H1 (cell line): ENCODE data around the gene RNF151. TPM values are rescaled to one million over a fixed set of nuclear protein-coding genes. Genes with fewer than 3 reads are reported as not detected.
"Not testable (repeated sequence)": the region's sequence is repeated elsewhere in the genome, so short reads cannot be mapped to it uniquely, and the experiment has no call there.

Experiments
- CTCF ChIA-PET: fragments of 300-600 bp; sonication (Branson Sonifier 250); formaldehyde crosslinking; loops from one replicate; lab custom pipeline; 2021; ENCODE audit not compliant: partially characterized antibody; lab: Charles Lee
- POLR2A ChIA-PET: fragments of 300-600 bp; sonication (Branson Sonifier 250); formaldehyde crosslinking; loops from one replicate; lab custom pipeline; 2021; ENCODE audit warnings: inconsistent platforms; ENCODE audit not compliant: partially characterized antibody; lab: Charles Lee
- DNase-seq, 2 experiments: peaks; one replicate each; pipeline versions ENCODE4 v3.0.0 to v3.0.0-alpha.2; 2010 to 2022; ENCODE audit warnings: low spot score in 2 of 2, low read depth in 1 of 2, mixed read lengths in 1 of 2
- FAIRE-seq: peaks from 2 replicates; lab custom pipeline; 2011; peaks lifted over from hg19 to GRCh38; lab: Jason Lieb, UNC
- H2AFZ ChIP-seq: 2 replicates; pipeline ENCODE4 v1.8.1; 2012; ENCODE audit warnings: low read length, inconsistent platforms
- H2AK5ac ChIP-seq: 2 replicates; pipeline ENCODE4 v1.6.1; 2013; ENCODE audit warnings: low read depth, low read length
- H2BK120ac ChIP-seq: replicated peaks from 2 replicates; pipeline ENCODE3; 2013; ENCODE audit warnings: low read depth, low read length, inconsistent platforms
- H2BK12ac ChIP-seq: 2 replicates; pipeline ENCODE4 v1.6.1; 2013; ENCODE audit warnings: low read depth, low read length
- H2BK15ac ChIP-seq: 2 replicates; pipeline ENCODE4 v1.6.1; 2013; ENCODE audit warnings: low read length
- H2BK20ac ChIP-seq: 2 replicates; pipeline ENCODE4 v1.6.1; 2013; ENCODE audit warnings: low read length
- H2BK5ac ChIP-seq: 2 replicates; pipeline ENCODE4 v1.6.1; 2013; ENCODE audit warnings: low read depth, low read length
- H3K14ac ChIP-seq: 2 replicates; pipeline ENCODE4 v1.6.1; 2013; ENCODE audit warnings: inconsistent platforms; ENCODE audit not compliant: insufficient read length
- H3K18ac ChIP-seq: 2 replicates; pipeline ENCODE4 v1.6.1; 2013; ENCODE audit warnings: low read length; ENCODE audit errors: extremely low read depth
- H3K23ac ChIP-seq: 2 replicates; pipeline ENCODE4 v1.6.1; 2013; ENCODE audit warnings: inconsistent platforms; ENCODE audit not compliant: insufficient read length
- H3K23me2 ChIP-seq: 2 replicates; pipeline ENCODE4 v1.6.1; 2013; ENCODE audit warnings: low read depth, low read length
- H3K27ac ChIP-seq: 2 replicates; pipeline ENCODE4 v1.6.1; 2011; ENCODE audit warnings: low read depth, low read length, inconsistent platforms
- H3K27me3 ChIP-seq, 4 experiments: replicated peaks in 1 of 4; 1 replicate in 1 of 4; 2 replicates in 3 of 4; pipeline versions ENCODE4 v1.6.1 to v1.8.1; 2011 to 2013; ENCODE audit warnings: low read length in 3 of 4, mild to moderate bottlenecking in 3 of 4, inconsistent platforms in 2 of 4, mixed read lengths in 2 of 4, moderate library complexity in 1 of 4; ENCODE audit not compliant: control insufficient read depth in 3 of 4, insufficient read depth in 3 of 4; ENCODE audit errors: extremely low read depth in 1 of 4
- H3K36me3 ChIP-seq, 4 experiments: 2 replicates each; pipeline versions ENCODE4 v1.6.1 to v1.8.1; 2011 to 2013; ENCODE audit warnings: mild to moderate bottlenecking in 4 of 4, low read length in 3 of 4, moderate library complexity in 2 of 4, control low read depth in 1 of 4, inconsistent platforms in 1 of 4; ENCODE audit not compliant: insufficient read depth in 4 of 4, control insufficient read depth in 2 of 4
- H3K4ac ChIP-seq: replicated peaks from 2 replicates; pipeline ENCODE3; 2013; ENCODE audit warnings: low read length, low read depth, mixed read lengths, inconsistent platforms; ENCODE audit not compliant: insufficient read length
- H3K4me1 ChIP-seq, 4 experiments: replicated peaks in 1 of 4; 1 replicate in 1 of 4; 2 replicates in 3 of 4; pipeline versions ENCODE4 v1.6.1 to v1.8.1; 2011 to 2013; ENCODE audit warnings: low read length in 3 of 4, inconsistent platforms in 2 of 4, mixed read lengths in 1 of 4; ENCODE audit not compliant: insufficient read depth in 4 of 4, control insufficient read depth in 3 of 4
- H3K4me2 ChIP-seq, 2 experiments: 2 replicates each; pipeline versions ENCODE4 v1.6.1 to v1.8.1; 2011 to 2013; ENCODE audit warnings: low read depth in 2 of 2, low read length in 2 of 2, control low read depth in 1 of 2, inconsistent platforms in 1 of 2, mild to moderate bottlenecking in 1 of 2; ENCODE audit not compliant: insufficient read depth in 1 of 2
- H3K4me3 ChIP-seq, 4 experiments: fragments of 200-600, 300-600 bp in 1 of 4; sonication (generic), shearing (Covaris generic), sonication (Bioruptor Twin) in 1 of 4; 2 replicates each; pipeline versions ENCODE4 v1.5.1 to v1.8.1; 2011 to 2016; ENCODE audit warnings: low read length in 4 of 4, low read depth in 3 of 4, control low read depth in 2 of 4, inconsistent platforms in 2 of 4, mild to moderate bottlenecking in 2 of 4, mixed read lengths in 1 of 4, moderate library complexity in 1 of 4; ENCODE audit not compliant: insufficient read depth in 2 of 4; ENCODE audit errors: extremely low read depth in 1 of 4
- H3K56ac ChIP-seq: replicated peaks from 2 replicates; pipeline ENCODE3; 2013; ENCODE audit warnings: low read depth, mild to moderate bottlenecking, mixed read lengths, low read length, inconsistent platforms; ENCODE audit not compliant: insufficient read length
- H3K79me1 ChIP-seq: 2 replicates; pipeline ENCODE4 v1.6.1; 2013; ENCODE audit warnings: low read depth, low read length, control low read depth
- H3K79me2 ChIP-seq, 2 experiments: 2 replicates each; pipeline versions ENCODE4 v1.6.1 to v1.8.1; 2012 to 2013; ENCODE audit warnings: low read length in 2 of 2, mild to moderate bottlenecking in 2 of 2, inconsistent platforms in 1 of 2; ENCODE audit not compliant: insufficient read depth in 2 of 2, control insufficient read depth in 1 of 2
- H3K9ac ChIP-seq, 4 experiments: replicated peaks in 1 of 4; 1 replicate in 1 of 4; 2 replicates in 3 of 4; pipeline versions ENCODE4 v1.6.1 to v1.8.1; 2011 to 2013; ENCODE audit warnings: low read depth in 3 of 4, low read length in 3 of 4, control low read depth in 2 of 4, mild to moderate bottlenecking in 2 of 4, moderate library complexity in 2 of 4, inconsistent platforms in 1 of 4; ENCODE audit errors: extremely low read depth in 1 of 4
- H3K9me3 ChIP-seq, 2 experiments: 2 replicates each; pipeline versions ENCODE4 v1.6.1 to v1.8.1; 2012 to 2013; ENCODE audit warnings: mild to moderate bottlenecking in 2 of 2, moderate library complexity in 2 of 2, control low read depth in 1 of 2, inconsistent platforms in 1 of 2, low read depth in 1 of 2, low read length in 1 of 2, mixed read lengths in 1 of 2; ENCODE audit not compliant: insufficient read depth in 2 of 2
- H4K20me1 ChIP-seq, 2 experiments: replicated peaks in 1 of 2; 2 replicates each; pipeline versions ENCODE3 to v1.8.1; 2011 to 2013; ENCODE audit warnings: inconsistent platforms in 2 of 2, low read length in 2 of 2, mild to moderate bottlenecking in 1 of 2; ENCODE audit not compliant: insufficient read depth in 2 of 2, control insufficient read depth in 1 of 2
- H4K5ac ChIP-seq: 2 replicates; pipeline ENCODE4 v1.6.1; 2013; ENCODE audit warnings: low read length, low read depth, mixed read lengths, inconsistent platforms; ENCODE audit not compliant: insufficient read length
- H4K8ac ChIP-seq: 2 replicates; pipeline ENCODE4 v1.8.0; 2013; ENCODE audit warnings: mild to moderate bottlenecking, moderate library complexity, low read length, inconsistent platforms; ENCODE audit not compliant: insufficient read depth; ENCODE audit errors: extremely low read depth
- H4K91ac ChIP-seq: replicated peaks from 2 replicates; pipeline ENCODE3; 2013; ENCODE audit warnings: low read length, mixed read lengths, inconsistent platforms; ENCODE audit not compliant: insufficient read length
- WGBS, 2 experiments: shearing (Covaris generic) in 1 of 2; methylation state at CpG; one replicate each; pipeline versions ENCODE4 v1.1.6 to v1.1.7; 2013 to 2015; ENCODE audit warnings: low lambda C conversion rate in 2 of 2, mixed read lengths in 2 of 2, inconsistent platforms in 1 of 2, low coverage in 1 of 2, missing lambda C conversion rate in 1 of 2; ENCODE audit not compliant: insufficient replicate concordance in 2 of 2, insufficient coverage in 1 of 2, insufficient read length in 1 of 2; ENCODE audit errors: extremely low coverage in 1 of 2, missing lambda C conversion rate in 1 of 2; 5-methylcytosine and 5-hydroxymethylcytosine counted together
- polyA plus RNA-seq, 7 experiments: library from polyadenylated mRNA; depleted of rRNA in 3 of 7; stranded (reverse) in 5 of 7; unstranded in 2 of 7; fragments of >200 nt in 5 of 7; fragments of 200-250 nt in 2 of 7; gene quantifications; 1 replicate in 5 of 7; 2 replicates in 1 of 7; 4 replicates in 1 of 7; pipeline versions ENCODE4 v1.2.1 to v1.2.3, GENCODE V29; 2011 to 2013; ENCODE audit warnings: missing spikeins in 2 of 7, mixed read lengths in 2 of 7
- total RNA-seq: library from RNA; stranded (reverse); fragmentation: NEBNext Ultra II Directional; extraction: Animal tissue kit (Norgen Biotek cat#: 25700); gene quantifications from 2 replicates; pipeline ENCODE4 v1.2.1, GENCODE V29; 2021

Gene RNF151
- total and polyA plus RNA-seq, 2 of the 8 experiments (the other 6 are each of a cell fraction or from before 2014, with no cell fraction given): not detected

DNA sequence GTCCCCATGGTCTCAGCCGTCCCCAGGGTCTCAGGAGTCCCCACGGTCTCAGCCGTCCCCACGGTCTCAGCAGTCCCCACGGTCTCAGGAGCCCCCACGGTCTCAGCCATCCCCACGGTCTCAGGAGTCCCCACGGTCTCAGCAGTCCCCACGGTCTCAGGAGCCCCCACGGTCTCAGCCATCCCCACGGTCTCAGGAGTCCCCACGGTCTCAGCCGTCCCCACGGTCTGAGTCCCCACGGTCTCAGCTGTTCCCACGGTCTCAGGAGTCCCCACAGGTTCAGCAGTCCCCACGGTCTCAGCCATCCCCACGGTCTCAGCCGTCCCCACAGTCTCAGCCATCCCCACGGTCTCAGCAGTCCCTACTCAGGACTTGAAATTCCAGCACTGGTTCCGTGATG is 46.5 kb upstream of the RNF151 start:
- not testable (repeated sequence) for H3K79me2 ChIP-seq, H3K79me1 ChIP-seq, H3K36me3 ChIP-seq, H2BK120ac ChIP-seq, H4K91ac ChIP-seq, H3K18ac ChIP-seq, H3K23me2 ChIP-seq, H3K4me3 ChIP-seq, H3K4ac ChIP-seq, H2BK20ac ChIP-seq, H3K23ac ChIP-seq, H4K5ac ChIP-seq, FAIRE-seq, H3K9me3 ChIP-seq, H3K27ac ChIP-seq, H2BK5ac ChIP-seq, H3K14ac ChIP-seq, H4K20me1 ChIP-seq, H3K56ac ChIP-seq, H2AFZ ChIP-seq, DNase-seq, H3K9ac ChIP-seq
- peak overlapping the region; percentile 61; the same call in 1 of the 2 replicates for H2BK15ac ChIP-seq
- 64% methylated on average over 21 of the region's 21 CpGs; no CpG with 5 or more reads in 1 of the 2 experiments for WGBS, 2 experiments
- peak overlapping the region; percentile 30; the same call in 1 of the 2 replicates for H2BK12ac ChIP-seq
- peak overlapping the region; percentile 56 to 57; a peak in 3 of 4 replicates for H3K4me2 ChIP-seq
- 0 out of 2 replicates have a peak overlapping the region, but pooled peaks have one; percentile 61 for H2AK5ac ChIP-seq
- peaks cover 39 to 88% (median 72%) of the 10 kb centered on the region in 4 experiments for H3K27me3 ChIP-seq
- ChIA-PET POLR2A (interaction anchor here (0.9 to 1.8 kb wide), 6 partner anchors 12 to 235 kb away, joined by 3 to 8 read pairs (median 4); partner anchors contain the start of genes RPS2 and TBL3), CTCF (interaction anchor here (0.7 to 2.2 kb wide), 7 partner anchors 9 to 56 kb away, joined by 3 to 6 read pairs (median 3); no protein-coding TSS in a partner anchor)
- H4K8ac ChIP-seq: peak overlapping the region; percentile 18; the same call in 1 of the 2 replicates
- H3K4me1 ChIP-seq: peaks cover 4 to 38% (median 23%) of the 10 kb centered on the region in 4 experiments
